Measurements from ENCODE around the gene EGLN2.
"Not testable (repeated sequence)": the region's sequence is repeated elsewhere in the genome, so short reads cannot be mapped to it uniquely, and the experiment has no call there.

- TF ChIP-seq CTCF (IDR thresholded peaks at IDR 0.05); SIN3A (IDR thresholded peaks at IDR 0.05; ENCODE audit: borderline replicate concordance, insufficient read depth, low read depth, low read length); POLR2AphosphoS5 (IDR thresholded peaks at IDR 0.05; ENCODE audit: low read depth, low read length); REST (IDR thresholded peaks at IDR 0.05; ENCODE audit: insufficient read depth in 1 of 2, low read depth in 2 of 2, low read length in 1 of 2): not testable (repeated sequence)
Measured at GRCh38 chr19:40830741-40831140, 31.8 kb downstream of the EGLN2 start.
